SK-N-SH (cell line): Measurements from ENCODE around the gene HOMER3. TPM values are rescaled to one million over a fixed set of nuclear protein-coding genes. Genes with fewer than 3 reads are reported as not detected.

ENCODE experiments used
- CTCF ChIA-PET: fragments of 300-600, 350-600 bp; formaldehyde crosslinking; extraction: SDS; loops from one replicate; lab custom pipeline; 2021; lab: Yijun Ruan, JAX
- POLR2A ChIA-PET: fragments of 350-600 bp; sonication (Branson Sonifier 250); formaldehyde crosslinking; extraction: SDS; loops from one replicate; lab custom pipeline; 2020; ENCODE audit warnings: antibody characterized with exemption, inconsistent platforms; lab: Yijun Ruan, JAX
- DNase-seq: peaks from one replicate; pipeline ENCODE4 v3.0.0; 2012
- H2AFZ ChIP-seq: fragments of 200-600 bp; sonication (generic); 2 replicates; pipeline ENCODE4 v1.8.1; 2016; ENCODE audit warnings: antibody characterized with exemption, mild to moderate bottlenecking, low read depth
- H3F3A ChIP-seq: fragments of 200-600 bp; sonication (generic); replicated peaks from 2 replicates; pipeline ENCODE3; 2016; ENCODE audit warnings: antibody characterized with exemption, mild to moderate bottlenecking; ENCODE audit not compliant: insufficient read depth
- H3K27ac ChIP-seq, 2 experiments: fragments of 200-500 bp in 1 of 2; fragments of 200-600 bp in 1 of 2; sonication (Bioruptor generic) in 1 of 2; sonication (generic), shearing (Covaris generic) in 1 of 2; 2 replicates each; pipeline versions ENCODE4 v1.5.1 to v1.6.1; 2014 to 2016; ENCODE audit warnings: low read depth in 2 of 2, inconsistent platforms in 1 of 2, low read length in 1 of 2, mild to moderate bottlenecking in 1 of 2, mixed read lengths in 1 of 2
- H3K27me3 ChIP-seq: fragments of 200-600 bp; sonication (generic), shearing (Covaris generic); 2 replicates; pipeline ENCODE4 v1.6.1; 2016; ENCODE audit warnings: mixed run types; ENCODE audit not compliant: insufficient read depth
- H3K36me3 ChIP-seq, 2 experiments: fragments of 200-500 bp in 1 of 2; fragments of 200-600 bp in 1 of 2; sonication (Bioruptor generic) in 1 of 2; sonication (generic) in 1 of 2; replicated peaks in 1 of 2; 2 replicates each; pipeline versions ENCODE3 to v1.5.1; 2014 to 2016; ENCODE audit warnings: low read length in 1 of 2, mild to moderate bottlenecking in 1 of 2; ENCODE audit not compliant: insufficient read depth in 2 of 2, control insufficient read depth in 1 of 2
- H3K4me1 ChIP-seq, 2 experiments: fragments of 200-500 bp in 1 of 2; fragments of 200-600 bp in 1 of 2; sonication (Bioruptor generic) in 1 of 2; sonication (generic), shearing (Covaris generic) in 1 of 2; 2 replicates each; pipeline versions ENCODE4 v1.5.1 to v1.6.1; 2014 to 2016; ENCODE audit warnings: low read depth in 1 of 2, low read length in 1 of 2, mixed run types in 1 of 2; ENCODE audit not compliant: insufficient read depth in 2 of 2, control insufficient read depth in 1 of 2
- H3K4me2 ChIP-seq: fragments of 200-600 bp; sonication (generic), shearing (Covaris generic); 2 replicates; pipeline ENCODE4 v1.6.1; 2017; ENCODE audit warnings: mixed run types
- H3K4me3 ChIP-seq, 2 experiments: fragments of 200-500 bp in 1 of 2; fragments of 200-600 bp in 1 of 2; sonication (Bioruptor generic) in 1 of 2; sonication (generic), shearing (Covaris generic) in 1 of 2; 2 replicates each; pipeline versions ENCODE4 v1.5.1 to v1.8.1; 2014 to 2016; ENCODE audit warnings: low read depth in 2 of 2, inconsistent platforms in 1 of 2, low read length in 1 of 2, mild to moderate bottlenecking in 1 of 2, mixed read lengths in 1 of 2, moderate library complexity in 1 of 2
- H3K79me2 ChIP-seq: fragments of 200-600 bp; sonication (generic); 2 replicates; pipeline ENCODE4 v1.8.1; 2017; ENCODE audit warnings: mild to moderate bottlenecking; ENCODE audit not compliant: insufficient read depth
- H3K9ac ChIP-seq: fragments of 200-600 bp; sonication (generic); 2 replicates; pipeline ENCODE4 v1.6.1; 2017; ENCODE audit warnings: mixed run types
- H3K9me2 ChIP-seq: fragments of 200-600 bp; sonication (generic); 2 replicates; pipeline ENCODE4 v1.6.1; 2017; ENCODE audit warnings: mixed run types
- H3K9me3 ChIP-seq: fragments of 200-600 bp; sonication (generic); 2 replicates; pipeline ENCODE4 v1.6.1; 2017; ENCODE audit warnings: mixed run types, mild to moderate bottlenecking, moderate library complexity
- H4K20me1 ChIP-seq: fragments of 200-600 bp; sonication (generic); 2 replicates; pipeline ENCODE4 v1.6.1; 2017; ENCODE audit warnings: mild to moderate bottlenecking, mixed run types; ENCODE audit not compliant: insufficient read depth
- ELF1 ChIP-seq: IDR thresholded peaks from 2 replicates; pipeline ENCODE4 v1.4.0; 2012
- EP300 ChIP-seq, 2 experiments: IDR thresholded peaks; 2 replicates each; pipeline versions ENCODE4 v1.4.0 to v1.6.1; 2012; ENCODE audit warnings: borderline replicate concordance in 1 of 2, low read depth in 1 of 2, low read length in 1 of 2
- EZH2phosphoT487 ChIP-seq: fragments of 200-600 bp; sonication (generic); IDR thresholded peaks from 2 replicates; pipeline ENCODE4 v1.6.1; 2017; ENCODE audit warnings: low read depth, mixed run types, mild to moderate bottlenecking, antibody characterized with exemption, moderate library complexity, borderline replicate concordance
- FOSL2 ChIP-seq: IDR thresholded peaks from 2 replicates; pipeline ENCODE4 v1.4.0; 2012; ENCODE audit warnings: low read depth, mild to moderate bottlenecking, moderate library complexity, borderline replicate concordance
- FOXJ3 ChIP-seq: sonication (generic); formaldehyde crosslinking; IDR thresholded peaks from 2 replicates; pipeline ENCODE4 v1.5.1; 2020; ENCODE audit warnings: mild to moderate bottlenecking, missing genetic modification reagents
- GATA2 ChIP-seq: sonication (generic); formaldehyde crosslinking; IDR thresholded peaks from 2 replicates; pipeline ENCODE4 v1.5.0; 2020; ENCODE audit warnings: mild to moderate bottlenecking, missing genetic modification reagents
- MXI1 ChIP-seq: IDR thresholded peaks from 2 replicates; pipeline ENCODE4 v1.6.1; 2012; ENCODE audit warnings: mild to moderate bottlenecking, low read depth, low read length, improper control_type of control experiment
- RCOR1 ChIP-seq: fragments of 150-350 bp; IDR thresholded peaks from 2 replicates; pipeline ENCODE4 v1.6.1; 2017; ENCODE audit warnings: antibody characterized with exemption, low read length
- RXRA ChIP-seq: IDR thresholded peaks from 2 replicates; pipeline ENCODE4 v1.4.0; 2012; ENCODE audit warnings: low read depth, mild to moderate bottlenecking, borderline replicate concordance
- TCF12 ChIP-seq: IDR thresholded peaks from 2 replicates; pipeline ENCODE4 v1.4.0; 2012
- USF1 ChIP-seq: IDR thresholded peaks from 2 replicates; pipeline ENCODE4 v1.4.0; 2012; ENCODE audit warnings: low read depth, borderline replicate concordance
- USF2 ChIP-seq: fragments of 150-350 bp; IDR thresholded peaks from 2 replicates; pipeline ENCODE4 v1.6.1; 2017; ENCODE audit warnings: antibody characterized with exemption, low read length, low read depth, borderline replicate concordance
- YY1 ChIP-seq: IDR thresholded peaks from 2 replicates; pipeline ENCODE4 v1.4.0; 2012; ENCODE audit warnings: low read depth, mild to moderate bottlenecking
- WGBS: methylation state at CpG from one replicate; pipeline ENCODE4 v1.1.6; 2017; ENCODE audit warnings: low lambda C conversion rate; 5-methylcytosine and 5-hydroxymethylcytosine counted together
- polyA plus RNA-seq, 3 experiments: library from polyadenylated mRNA; depleted of rRNA; stranded (reverse); fragments of >200 nt; gene quantifications; 2 replicates each; pipeline ENCODE4 v1.2.3, GENCODE V29; 2012
- TF ChIP-seq, protein P1 (sequence below): IDR thresholded peaks from 2 replicates; pipeline ENCODE4 v1.4.0; 2012; ENCODE audit warnings: low read depth
- TF ChIP-seq, protein P2 (sequence below): fragments of 200-600 bp; sonication (generic); IDR thresholded peaks from 2 replicates; pipeline ENCODE4 v1.6.1; 2017; ENCODE audit warnings: antibody characterized with exemption, mild to moderate bottlenecking, moderate library complexity
- TF ChIP-seq, protein P3 (sequence below): IDR thresholded peaks from 2 replicates; pipeline ENCODE4 v1.6.1; 2012; ENCODE audit warnings: mild to moderate bottlenecking, low read depth, low read length, moderate library complexity
- TF ChIP-seq, protein P4 (sequence below): fragments of 150-350 bp; IDR thresholded peaks from 2 replicates; pipeline ENCODE4 v1.6.1; 2016; ENCODE audit warnings: mild to moderate bottlenecking, low read depth, low read length

Gene HOMER3
- polyA plus RNA-seq, 1 of the 3 experiments (the other 2 are of a cell fraction): 83.0 TPM

DNA sequence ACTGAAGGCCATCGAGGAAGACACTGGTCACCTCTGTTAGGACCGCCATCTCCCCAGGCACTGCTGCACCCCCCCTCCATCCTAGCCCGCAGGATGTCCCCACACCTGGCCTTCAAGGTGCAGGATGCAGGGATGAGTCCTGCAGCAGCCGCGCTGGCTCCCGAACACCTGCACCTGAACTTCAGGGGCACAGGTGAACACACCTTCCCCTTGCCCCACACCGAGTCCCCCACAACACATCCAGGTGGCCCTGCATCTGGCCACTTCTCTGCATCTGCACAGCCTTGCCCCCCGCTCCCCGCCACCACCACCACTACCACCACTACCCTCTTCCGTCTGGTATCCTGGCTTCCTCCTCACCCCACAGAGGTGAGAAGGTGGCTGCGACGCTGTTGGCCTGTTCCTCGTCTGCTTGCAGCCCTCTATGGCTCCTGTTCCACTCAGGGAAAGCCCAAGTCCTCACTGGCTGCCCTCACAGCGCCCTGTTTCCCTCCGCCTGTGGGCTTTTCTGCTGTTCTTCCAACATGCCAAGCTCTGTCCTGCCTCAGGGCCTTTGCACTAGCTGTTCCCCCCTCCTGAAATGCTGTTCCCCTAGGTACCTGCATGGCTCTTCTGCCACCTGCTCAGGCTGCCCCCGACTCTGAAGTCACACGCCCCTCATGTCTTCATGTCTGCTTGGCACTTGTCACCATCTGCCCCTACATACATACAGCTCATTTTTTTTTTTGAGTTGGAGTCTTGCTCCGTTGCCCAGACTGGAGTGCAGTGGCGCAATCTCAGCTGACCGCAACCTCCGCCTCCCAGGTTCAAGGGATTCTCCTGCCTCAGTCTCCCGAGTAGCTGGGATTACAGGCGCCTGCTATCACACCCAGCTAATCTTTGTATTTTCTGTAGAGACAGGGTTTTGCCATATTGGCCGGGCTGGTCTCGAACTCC, 43.7 kb downstream of the HOMER3 start:
- POLR2A ChIA-PET: interaction anchor here (0.5 to 2.1 kb wide), 3 partner anchors 10 to 25 kb away, joined by 3 to 9 read pairs (median 6); partner anchors contain the start of genes COPE and DDX49
- Histone ChIP-seq H3K4me1 (peaks cover 0 to 24% of the 10 kb centered on the region in 2 experiments; a peak in 1 of 4 replicates), H2AFZ (no peak overlapping the region), H3K4me3 (no peak overlapping the region), H3K4me2 (no peak overlapping the region), H3K9ac (no peak overlapping the region), H4K20me1 (no peaks in the 10 kb centered on the region), H3K79me2 (no peaks in the 10 kb centered on the region), H3K27ac (no peak overlapping the region), H3K9me2 (no peaks in the 10 kb centered on the region), H3K36me3 (peaks cover 0 to 20% of the 10 kb centered on the region in 2 experiments), H3F3A (peaks cover 9% of the 10 kb centered on the region), H3K9me3 (no peaks in the 10 kb centered on the region), H3K27me3 (no peaks in the 10 kb centered on the region)
- TF ChIP-seq FOXJ3 (CRISPR knock-in tag) (no peak), ELF1 (no peak), TCF12 (no peak), MXI1 (no peak), FOSL2 (no peak), RXRA (no peak), EZH2phosphoT487 (no peak), RCOR1 (no peak), EP300 (IDR thresholded peaks at IDR 0.05; ENCODE audit: borderline replicate concordance in 1 of 2, low read depth in 1 of 2, low read length in 1 of 2) (no peak), GATA2 (CRISPR knock-in tag) (no peak; the same call in 1 of the 2 replicates), USF1 (no peak), YY1 (no peak), USF2 (no peak)
- TF ChIP-seq, protein P1, sequence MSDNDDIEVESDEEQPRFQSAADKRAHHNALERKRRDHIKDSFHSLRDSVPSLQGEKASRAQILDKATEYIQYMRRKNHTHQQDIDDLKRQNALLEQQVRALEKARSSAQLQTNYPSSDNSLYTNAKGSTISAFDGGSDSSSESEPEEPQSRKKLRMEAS: no peak
- TF ChIP-seq, protein P2, sequence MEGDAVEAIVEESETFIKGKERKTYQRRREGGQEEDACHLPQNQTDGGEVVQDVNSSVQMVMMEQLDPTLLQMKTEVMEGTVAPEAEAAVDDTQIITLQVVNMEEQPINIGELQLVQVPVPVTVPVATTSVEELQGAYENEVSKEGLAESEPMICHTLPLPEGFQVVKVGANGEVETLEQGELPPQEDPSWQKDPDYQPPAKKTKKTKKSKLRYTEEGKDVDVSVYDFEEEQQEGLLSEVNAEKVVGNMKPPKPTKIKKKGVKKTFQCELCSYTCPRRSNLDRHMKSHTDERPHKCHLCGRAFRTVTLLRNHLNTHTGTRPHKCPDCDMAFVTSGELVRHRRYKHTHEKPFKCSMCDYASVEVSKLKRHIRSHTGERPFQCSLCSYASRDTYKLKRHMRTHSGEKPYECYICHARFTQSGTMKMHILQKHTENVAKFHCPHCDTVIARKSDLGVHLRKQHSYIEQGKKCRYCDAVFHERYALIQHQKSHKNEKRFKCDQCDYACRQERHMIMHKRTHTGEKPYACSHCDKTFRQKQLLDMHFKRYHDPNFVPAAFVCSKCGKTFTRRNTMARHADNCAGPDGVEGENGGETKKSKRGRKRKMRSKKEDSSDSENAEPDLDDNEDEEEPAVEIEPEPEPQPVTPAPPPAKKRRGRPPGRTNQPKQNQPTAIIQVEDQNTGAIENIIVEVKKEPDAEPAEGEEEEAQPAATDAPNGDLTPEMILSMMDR: no peak
- TF ChIP-seq, protein P3, sequence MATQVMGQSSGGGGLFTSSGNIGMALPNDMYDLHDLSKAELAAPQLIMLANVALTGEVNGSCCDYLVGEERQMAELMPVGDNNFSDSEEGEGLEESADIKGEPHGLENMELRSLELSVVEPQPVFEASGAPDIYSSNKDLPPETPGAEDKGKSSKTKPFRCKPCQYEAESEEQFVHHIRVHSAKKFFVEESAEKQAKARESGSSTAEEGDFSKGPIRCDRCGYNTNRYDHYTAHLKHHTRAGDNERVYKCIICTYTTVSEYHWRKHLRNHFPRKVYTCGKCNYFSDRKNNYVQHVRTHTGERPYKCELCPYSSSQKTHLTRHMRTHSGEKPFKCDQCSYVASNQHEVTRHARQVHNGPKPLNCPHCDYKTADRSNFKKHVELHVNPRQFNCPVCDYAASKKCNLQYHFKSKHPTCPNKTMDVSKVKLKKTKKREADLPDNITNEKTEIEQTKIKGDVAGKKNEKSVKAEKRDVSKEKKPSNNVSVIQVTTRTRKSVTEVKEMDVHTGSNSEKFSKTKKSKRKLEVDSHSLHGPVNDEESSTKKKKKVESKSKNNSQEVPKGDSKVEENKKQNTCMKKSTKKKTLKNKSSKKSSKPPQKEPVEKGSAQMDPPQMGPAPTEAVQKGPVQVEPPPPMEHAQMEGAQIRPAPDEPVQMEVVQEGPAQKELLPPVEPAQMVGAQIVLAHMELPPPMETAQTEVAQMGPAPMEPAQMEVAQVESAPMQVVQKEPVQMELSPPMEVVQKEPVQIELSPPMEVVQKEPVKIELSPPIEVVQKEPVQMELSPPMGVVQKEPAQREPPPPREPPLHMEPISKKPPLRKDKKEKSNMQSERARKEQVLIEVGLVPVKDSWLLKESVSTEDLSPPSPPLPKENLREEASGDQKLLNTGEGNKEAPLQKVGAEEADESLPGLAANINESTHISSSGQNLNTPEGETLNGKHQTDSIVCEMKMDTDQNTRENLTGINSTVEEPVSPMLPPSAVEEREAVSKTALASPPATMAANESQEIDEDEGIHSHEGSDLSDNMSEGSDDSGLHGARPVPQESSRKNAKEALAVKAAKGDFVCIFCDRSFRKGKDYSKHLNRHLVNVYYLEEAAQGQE: no peak
- TF ChIP-seq, protein P4, sequence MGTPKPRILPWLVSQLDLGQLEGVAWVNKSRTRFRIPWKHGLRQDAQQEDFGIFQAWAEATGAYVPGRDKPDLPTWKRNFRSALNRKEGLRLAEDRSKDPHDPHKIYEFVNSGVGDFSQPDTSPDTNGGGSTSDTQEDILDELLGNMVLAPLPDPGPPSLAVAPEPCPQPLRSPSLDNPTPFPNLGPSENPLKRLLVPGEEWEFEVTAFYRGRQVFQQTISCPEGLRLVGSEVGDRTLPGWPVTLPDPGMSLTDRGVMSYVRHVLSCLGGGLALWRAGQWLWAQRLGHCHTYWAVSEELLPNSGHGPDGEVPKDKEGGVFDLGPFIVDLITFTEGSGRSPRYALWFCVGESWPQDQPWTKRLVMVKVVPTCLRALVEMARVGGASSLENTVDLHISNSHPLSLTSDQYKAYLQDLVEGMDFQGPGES: no peak
- no peak for DNase-seq
- CTCF ChIA-PET: interaction anchor here (1.1 to 6.3 kb wide), 7 partner anchors 21 to 308 kb away, joined by 3 to 76 read pairs (median 15); partner anchors contain the start of genes COPE, DDX49 and REX1BD
- WGBS: 97% methylated on average over 23 of the region's 25 CpGs
